ENCODE measurements around the gene VMP1.
A peak's percentile ranks its signal among the peaks of the same experiment; 100 is the strongest.
"Not testable (repeated sequence)": the region's sequence is repeated elsewhere in the genome, so short reads cannot be mapped to it uniquely, and the experiment has no call there.

The VMP1 gene

DNA sequence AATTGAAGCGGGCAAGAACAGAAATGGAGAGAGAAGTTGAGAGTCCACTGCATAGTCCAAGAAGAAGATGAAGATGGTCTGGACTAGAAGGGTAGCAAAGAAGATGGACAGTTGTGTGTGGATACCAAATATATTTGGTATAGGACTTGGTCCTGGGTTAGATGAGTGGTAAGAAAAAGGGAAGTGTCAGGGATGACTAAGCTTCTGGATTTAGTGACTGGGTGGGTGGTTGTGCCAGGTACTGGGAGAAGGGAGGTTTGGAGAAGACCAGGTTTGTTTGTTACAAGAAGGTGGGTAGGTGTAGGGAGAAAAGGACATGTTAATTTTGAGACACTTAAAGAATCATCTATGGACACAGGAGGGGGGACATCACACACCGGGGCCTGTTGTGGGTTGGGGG lies 5.4 kb downstream of the VMP1 start:
- DNase-seq: peak; percentile 7

DNA sequence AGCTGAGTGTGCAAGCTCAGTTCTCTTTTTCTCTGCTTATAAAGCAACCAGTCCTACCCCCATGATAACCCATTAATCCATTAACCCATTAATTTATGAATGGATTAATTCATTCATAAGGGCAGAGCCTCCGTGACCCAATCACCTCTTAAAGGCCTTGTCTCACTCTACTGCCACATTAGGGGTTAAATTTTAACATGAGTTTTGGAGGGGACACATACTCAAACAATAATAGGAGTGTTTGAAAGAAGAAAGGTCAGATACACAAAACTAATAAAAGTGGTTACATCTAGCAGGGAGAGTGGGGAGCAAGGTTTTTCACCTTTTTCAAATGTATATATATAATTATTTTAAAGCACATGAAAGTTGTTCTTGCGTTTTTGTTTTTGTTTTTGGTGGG lies 6.8 kb downstream of the VMP1 start:
- no peak for DNase-seq

DNA sequence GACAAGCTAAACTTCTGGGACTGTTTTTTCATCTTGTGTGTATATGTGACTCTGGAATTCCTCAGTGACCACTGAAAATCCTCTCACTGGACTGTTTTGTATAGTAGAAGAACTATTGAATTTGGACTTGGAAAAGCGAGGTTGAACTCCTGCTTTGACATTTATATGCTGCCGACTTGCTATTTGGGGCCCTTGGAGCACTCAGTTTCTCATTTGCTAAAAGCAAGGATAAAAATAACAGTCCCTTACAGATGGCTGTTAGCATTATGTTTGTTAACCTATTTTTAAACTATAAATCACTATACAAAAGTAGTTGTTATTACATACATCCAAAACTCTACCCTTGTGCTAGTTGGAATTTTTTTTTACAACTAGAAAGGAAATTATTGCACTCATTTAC lies 9.0 kb downstream of the VMP1 start:
- DNase-seq: no peak

DNA sequence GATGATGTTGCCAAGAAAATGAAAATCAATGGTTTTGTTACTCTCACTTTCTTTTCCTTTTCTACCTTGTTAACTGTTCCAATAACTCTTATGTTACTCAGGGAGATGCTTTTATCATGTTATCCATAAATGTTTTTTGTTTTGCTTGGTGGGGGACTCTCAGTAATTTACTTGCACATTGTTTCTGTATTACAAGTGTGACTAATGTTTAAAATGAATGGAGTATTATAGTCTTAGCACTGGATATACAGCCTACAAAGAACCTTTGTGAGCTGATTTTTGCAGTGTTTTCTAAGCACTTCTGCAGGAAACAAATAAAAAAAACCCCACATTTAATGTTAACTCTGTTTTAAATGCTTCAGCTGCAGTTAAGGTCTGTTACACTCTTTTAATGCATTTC lies 12.1 kb downstream of the VMP1 start:
- DNase-seq: no peak

DNA sequence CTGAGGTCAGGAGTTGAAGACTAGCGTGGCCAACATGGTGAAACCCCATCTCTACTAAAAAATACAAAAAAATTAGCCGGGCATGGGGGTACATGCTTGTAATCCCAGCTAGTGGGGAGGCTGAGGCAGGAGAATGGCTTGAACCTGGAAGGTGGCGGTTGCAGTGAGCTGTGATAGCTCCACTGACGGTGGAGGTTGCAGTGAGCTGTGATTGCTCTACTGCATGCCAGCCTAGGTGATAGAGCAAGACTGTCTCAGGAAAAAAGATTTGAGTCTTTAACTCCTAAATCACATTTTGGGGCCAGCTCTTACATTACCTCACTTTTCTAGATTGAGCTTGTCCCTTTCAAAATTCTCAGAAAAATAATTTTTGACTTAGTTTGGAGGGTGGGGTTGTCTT lies 15.2 kb downstream of the VMP1 start:
- DNase-seq: no peak

DNA sequence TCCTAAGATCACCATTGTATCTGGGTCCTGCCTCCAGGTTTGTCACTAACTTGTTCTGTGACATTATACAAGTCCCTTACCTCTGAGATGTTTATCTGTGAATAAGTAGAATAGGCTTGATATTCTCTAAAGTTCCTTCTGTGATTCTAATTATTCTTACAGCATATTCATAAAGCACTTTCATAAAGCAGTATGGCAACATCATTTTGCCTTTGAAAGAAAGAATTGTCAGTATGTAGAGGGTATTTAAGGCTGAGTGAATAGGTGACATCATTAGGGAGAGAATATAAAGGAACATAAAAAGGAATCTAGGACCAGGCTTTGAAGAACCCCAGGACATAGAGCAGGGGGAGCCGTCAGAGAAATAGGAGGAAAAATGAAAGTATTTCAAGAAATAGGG lies 15.6 kb downstream of the VMP1 start:
- no peak for DNase-seq

DNA sequence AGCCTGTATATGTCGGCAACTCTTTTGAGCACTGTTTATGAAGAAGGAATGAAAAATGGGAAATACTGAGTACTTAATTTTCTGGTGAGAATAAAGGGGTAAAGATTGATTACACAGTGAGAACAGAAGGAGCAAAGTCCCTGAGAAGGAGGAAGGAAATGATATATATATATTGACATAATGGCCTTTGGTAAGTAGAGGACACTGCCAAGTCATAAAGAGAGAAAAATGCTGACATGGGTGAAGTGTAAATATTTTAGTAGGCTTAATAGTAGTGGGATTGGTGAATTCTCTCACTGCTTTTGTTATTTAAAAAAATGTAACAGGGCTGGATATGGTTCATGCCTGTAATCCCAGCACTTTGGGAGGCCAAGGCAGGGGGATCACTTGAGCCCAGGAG lies 16.2 kb downstream of the VMP1 start:
- DNase-seq: no peak

DNA sequence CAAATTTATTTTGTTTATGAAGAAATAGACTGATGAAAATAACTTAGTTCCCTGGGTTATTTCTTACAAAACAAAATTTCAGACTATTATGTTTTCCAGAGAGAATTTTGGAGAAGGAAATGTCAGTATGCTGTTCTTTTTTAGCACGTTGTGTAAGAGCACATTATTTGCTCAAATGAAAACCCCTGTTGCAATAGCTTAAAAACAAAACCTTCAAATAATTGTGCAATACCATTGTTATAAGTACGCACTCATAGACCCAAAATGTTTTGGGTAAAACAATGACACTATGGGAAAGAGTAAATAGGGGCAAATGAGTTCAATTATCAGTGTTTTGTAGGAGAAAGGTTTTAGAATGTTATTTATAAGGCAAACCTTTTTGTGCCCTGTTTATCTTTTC lies 18.2 kb downstream of the VMP1 start:
- DNase-seq: peak; percentile 77

DNA sequence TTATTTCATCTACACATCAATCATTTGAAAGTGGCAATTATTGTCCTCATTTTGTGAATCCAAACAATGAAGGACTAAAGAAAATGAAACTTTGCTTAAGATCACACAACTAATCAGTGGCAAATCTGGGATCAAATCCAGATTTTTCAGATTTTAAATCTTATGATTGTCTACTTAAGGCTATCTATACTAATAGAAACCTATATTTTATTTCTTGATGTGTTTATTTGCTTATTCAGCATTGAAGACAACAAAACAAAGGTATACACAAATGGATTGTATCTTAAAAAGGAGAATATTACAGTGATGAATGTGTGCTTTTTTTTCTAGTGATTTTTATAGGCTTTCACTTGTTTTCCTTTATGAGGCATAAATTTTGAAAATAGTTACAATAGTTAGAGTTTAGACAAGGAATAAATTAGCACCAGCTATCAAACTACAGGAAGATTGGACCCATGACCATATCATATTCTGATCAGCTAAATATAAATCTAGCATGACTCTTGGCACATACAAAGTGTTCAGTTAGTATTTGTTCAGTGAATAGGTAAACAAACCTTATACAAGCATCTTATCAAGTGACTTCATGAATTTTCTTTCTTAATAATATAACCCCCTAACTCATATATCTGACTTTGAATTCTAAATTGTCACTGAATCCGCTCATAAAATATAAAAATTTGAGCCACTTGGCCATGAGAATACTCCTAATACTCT lies 20.5 kb downstream of the VMP1 start:
- no peak for DNase-seq

DNA sequence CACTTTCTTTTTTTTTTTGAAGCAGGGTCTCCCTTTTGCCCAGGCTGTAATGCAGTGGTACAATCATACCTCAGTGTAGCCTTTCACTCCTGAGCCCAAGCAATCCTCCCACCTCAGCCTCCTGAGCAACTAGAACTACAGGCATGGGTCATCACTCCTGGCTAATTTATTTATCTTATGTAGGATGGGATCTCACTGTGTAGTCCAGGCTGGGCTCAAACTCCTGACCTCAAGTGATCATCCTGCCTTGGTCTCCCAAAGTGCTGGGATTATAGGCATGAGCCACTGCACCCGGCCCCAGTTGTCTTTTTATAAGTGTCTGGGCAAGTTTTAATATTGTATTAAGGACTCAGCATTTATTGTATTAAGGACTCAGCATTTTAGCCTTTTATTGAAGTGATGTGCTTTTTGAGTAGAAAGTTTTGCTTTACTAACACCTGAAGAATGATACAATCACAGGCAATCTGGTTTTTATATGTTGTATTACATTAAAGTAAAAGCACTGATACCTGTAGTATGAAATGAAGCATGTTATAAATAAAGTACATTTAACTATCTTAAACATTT lies 22.9 kb downstream of the VMP1 start:
- DNase-seq: no peak

DNA sequence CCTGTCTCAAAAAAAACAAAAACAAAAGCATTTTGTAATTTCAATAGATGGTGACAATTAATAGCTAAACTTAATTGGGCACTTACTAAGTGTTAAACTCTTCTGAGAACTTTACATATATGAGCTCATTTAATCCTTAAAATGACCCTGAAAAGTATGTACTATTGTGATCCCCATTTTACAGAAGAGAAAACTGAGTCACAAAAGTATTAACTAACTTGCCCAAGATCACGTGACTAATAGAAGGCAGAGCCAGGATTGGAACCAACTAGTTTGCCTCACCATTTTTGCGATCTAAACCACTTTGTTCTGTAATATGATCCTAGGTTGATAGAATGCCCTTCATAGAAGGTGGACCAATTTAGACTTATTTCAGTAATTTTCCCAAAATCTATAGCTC lies 26.2 kb downstream of the VMP1 start:
- DNase-seq: no peak

DNA sequence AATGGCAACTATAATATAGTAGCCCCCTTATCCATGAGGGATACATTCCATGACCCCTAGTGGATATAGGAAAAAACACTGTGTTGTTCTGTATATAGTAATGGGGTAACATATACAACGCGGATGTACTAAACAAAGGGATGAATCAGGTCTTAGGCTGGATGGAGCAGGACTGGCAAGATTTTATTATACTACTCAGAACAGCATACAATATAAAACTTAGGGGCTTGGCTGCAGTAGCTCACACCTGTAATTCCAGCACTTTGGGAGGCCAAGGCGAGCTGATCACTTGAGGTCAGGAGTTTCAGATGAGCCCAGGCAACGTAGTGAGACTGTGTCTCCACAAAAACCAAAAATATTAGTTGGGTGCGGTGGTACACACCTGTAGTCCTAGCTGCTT lies 26.8 kb downstream of the VMP1 start:
- no peak for DNase-seq

DNA sequence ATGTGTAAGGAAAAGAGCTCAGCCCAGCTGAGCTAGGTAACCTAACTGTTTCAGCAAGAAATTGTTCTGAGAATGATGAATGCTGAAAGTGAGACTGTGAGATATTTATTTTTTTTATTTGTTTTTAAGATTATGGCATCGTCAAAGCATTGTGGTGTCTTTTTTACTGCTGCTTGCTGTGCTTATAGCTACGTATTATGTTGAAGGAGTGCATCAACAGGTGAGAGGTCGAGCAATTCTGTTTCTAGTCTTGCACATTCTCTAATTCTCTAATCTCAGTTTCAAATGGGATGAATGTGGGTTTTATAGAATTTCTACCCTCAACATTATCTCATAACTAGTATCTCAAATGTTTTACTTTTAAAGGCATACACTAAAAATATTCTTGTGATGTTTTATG lies 29.9 kb downstream of the VMP1 start:
- DNase-seq: no peak

DNA sequence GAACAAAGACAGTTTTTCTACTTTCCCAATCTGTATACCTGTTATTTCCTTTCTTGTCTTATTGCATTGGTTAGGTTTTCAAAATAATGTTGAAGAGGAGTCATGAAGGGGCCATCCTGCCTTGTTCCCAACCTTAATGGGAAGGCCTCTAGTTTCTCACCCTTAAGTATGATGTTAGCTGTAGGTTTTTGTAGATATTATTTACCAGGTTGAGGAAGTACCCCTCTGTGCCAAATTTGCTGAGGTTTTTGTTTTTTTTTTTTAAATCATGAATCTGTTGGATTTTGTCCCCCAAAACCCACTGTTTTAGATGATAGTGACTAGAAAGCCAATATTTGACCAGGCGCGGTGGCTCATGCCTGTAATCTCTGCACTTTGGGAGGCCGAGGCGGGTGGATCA lies 36.4 kb downstream of the VMP1 start:
- DNase-seq: no peak

DNA sequence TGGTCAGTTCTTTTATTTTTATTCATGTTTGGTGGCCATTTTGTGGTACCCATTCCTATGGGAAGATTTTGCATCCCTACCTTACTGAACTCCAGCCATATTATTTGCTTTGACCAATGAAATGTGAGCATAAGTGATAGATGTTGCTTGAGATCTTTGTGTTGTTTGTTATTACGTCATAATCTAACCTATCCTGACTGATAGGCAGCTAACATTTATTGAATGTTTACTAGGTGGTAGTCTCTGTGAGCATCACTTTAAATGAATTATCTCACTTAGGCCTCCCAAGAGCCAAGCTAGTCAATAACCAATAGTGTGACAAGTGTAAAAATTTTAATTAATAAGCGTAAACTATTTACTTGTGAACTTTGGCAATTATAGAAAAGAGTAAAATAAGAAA lies 37.6 kb downstream of the VMP1 start:
- DNase-seq: no peak

DNA sequence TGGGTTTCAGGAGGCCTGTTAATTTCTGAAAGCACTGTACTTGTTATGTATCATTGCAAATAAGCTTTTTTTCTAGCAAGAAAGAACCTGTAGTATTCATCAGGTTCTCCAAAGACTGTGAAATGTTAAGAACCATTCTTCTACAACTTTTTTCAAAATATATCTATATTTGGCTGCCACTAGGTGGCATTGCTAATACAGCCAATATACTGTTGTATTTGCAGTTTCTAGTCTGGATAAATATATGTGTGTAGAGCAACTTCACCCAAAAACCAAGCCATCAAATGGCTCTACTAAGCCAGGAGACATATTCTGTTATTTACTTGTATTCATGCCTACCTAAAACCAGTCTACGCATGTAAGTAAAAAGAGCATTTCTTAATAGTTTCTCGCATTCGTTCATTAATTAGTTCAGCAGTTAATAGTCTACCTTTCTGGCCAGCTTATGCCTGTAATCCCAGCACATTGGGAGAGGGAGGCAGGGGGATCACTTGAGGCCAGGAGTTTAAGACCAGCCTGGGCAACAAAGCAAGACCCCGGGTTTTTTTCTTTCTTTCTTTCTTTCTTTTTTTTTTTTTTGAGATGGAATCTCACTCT lies 39.5 kb downstream of the VMP1 start:
- no peak for DNase-seq

DNA sequence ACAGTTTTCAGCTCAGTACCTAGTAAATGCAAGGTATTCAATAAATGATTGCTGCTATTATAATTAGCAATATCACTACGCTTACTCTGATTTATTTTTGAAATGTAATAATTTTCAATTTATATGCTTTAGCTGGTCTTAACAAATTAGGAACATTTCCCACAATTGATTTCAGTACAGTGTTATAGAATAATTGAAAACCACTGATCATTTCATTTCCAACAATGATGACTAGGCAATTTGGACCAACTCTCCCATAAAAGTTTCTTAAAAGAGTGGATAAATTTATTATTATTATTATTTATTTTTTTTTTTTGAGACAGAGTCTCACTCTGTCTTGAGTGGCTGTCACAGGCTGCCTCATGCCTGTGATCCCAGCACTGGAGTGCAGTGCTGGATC lies 41.1 kb downstream of the VMP1 start:
- no peak for DNase-seq

DNA sequence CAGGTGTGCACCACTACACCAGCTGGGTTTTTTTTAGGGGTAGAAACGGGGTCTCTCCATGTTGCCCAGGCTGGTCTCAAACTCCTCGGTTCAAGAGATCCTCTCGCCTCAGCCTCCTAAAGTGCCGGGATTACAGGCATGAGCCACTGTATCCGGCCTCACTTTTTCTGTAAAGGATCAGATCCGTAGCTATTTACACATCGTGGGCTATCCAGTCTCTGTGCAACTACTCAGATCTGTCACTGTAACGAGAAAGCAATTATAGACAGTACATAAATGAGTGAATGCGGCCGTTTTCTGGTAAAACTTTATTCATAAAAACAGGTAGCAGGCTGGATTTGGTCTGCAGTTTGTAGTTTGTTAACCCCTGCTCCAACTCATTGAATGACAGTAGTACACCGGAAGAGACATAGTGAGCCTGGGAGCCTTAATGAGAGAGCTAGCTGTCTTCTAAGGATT lies 44.5 kb downstream of the VMP1 start:
- DNase-seq: no peak

DNA sequence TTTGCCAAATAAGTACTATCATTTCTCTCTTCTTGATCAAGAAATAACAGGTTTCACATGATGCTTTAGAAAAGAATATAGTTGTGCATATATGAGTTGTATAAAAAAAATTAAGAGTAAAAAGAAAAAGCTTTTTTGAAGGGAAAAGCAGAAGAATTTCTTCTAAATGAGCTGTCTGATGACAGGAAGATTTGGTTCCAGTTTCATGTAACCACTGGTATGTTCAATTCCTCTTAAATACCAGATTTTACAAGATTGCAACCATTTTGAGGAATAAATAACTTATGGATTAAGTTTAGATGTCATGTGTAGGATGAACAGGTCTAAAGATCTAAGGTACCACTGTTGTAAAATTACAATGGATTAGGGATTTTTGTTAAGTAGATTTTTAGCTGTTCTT lies 45.0 kb downstream of the VMP1 start:
- no peak for DNase-seq

DNA sequence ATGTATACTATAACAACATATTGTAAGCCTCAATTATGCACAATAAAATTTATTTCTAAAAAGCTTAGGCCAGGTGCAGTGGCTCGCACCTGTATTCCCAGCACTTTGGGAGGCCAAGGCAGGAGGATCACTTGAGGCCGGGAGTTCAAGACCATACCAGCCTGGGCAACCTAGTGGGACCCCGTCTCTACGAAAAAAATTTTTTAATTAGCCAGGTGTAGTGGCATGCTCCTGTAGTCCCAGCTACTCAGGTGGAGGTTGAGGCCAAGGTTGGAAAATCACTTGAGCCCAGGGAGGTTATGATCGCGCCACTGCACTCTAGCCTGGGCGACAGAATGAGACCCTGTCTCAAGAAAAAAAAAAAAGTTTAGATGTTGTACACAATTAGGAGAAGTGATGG lies 45.5 kb downstream of the VMP1 start:
- DNase-seq: no peak

DNA sequence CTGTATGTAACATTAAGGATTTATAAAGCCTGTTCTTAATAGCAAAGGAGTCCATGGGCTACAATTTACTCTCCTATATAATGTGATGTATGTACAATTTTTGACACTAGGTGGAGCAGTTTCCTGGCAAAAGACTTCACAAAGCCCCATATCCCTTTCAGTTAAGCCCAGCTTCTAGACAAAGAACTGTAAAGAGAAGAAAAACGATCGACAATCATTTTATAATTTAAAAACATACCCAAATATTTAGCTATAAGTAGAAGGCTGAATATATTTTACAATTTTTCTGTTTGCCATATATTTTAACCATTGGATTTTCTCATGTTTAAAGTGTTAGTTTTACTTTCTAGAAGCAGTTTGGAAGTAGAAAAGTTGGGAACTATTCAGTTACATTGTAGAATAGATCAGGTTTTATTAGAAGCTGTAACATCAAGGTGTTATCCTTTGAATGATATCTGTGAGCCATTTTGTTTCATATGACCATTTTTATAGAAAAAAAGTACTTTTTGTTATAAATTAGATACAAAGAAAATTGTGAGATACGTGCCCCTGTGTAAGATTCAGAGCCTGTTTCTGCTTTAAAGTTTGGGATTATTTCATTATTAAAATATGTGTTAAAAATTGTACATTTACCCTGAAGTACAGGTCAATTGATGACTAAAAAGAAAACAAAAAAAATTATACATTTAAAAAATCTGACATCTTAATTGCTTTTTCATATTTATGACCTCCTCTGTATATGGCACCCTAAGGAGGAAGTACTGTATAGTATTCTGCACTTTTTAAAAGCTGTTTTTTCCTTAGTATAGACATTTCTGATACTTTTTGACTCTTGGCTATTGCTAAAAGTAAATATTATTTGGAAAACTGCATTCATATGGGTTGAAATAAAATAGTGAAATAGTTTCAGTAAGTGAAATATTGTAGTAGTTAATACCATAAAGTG lies 46.3 kb downstream of the VMP1 start:
- DNase-seq: peak; percentile 65

DNA sequence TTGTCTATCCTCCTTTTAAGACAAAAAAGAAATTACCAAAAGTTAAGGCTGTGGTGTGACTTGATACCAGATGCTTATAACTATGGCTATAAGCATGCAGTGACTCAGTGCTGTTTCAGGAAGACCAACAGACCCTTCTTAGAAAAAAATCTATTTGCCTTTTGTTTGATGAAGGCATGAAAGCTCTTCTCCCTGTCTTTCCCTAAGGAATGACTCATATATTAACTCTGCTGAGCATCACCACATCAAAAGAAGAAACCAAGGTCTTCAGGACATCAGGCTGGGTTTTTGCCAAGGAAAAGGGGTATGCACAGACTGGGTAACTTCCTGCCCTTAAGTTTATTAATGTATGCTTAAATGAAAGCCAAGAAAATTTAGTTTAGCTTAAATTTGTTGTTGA lies 47.1 kb downstream of the VMP1 start:
- no peak for DNase-seq

DNA sequence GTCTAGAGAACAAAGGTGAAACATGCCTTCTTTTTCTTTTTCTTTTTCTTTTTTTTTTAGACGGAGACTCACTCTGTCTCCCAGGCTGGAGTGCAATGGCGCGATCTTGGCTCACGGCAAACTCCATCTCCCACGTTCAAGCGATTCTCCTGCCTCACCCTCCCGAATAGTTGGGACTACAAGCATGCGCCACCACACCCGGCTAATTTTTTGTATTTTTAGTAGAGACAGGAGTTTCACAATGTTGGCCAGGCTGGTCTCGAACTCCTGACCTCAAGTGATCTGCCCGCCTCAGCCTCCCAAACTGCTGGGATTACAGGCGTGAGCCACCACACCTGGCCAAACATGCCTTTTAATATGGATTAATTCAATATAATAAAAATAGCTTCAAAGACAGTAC lies 47.6 kb downstream of the VMP1 start:
- DNase-seq: not testable (repeated sequence)

All from GF-D8 (cell line).